22Rv1 (cell line): ENCODE results near the gene RRP8.

ENCODE experiments used
- H3K27ac ChIP-seq: fragments of 450-650 bp; 2 replicates; pipeline ENCODE4 v1.5.1; 2017
- CTCF ChIP-seq: fragments of 450-650 bp; IDR thresholded peaks from 2 replicates; pipeline ENCODE4 v1.5.1; 2017; ENCODE audit warnings: mild to moderate bottlenecking
- ZFX ChIP-seq: fragments of 450-650 bp; IDR thresholded peaks from 2 replicates; pipeline ENCODE4 v1.6.1; 2017; ENCODE audit warnings: antibody characterized with exemption, borderline replicate concordance

Gene RRP8

GRCh38 chr11:6548121-6548520, 55.3 kb downstream of the RRP8 start:
- TF ChIP-seq ZFX (no peak), CTCF (no peak)
- no peak overlapping the region for H3K27ac ChIP-seq

- TF ChIP-seq CTCF = no peak
- no peak for TF ChIP-seq ZFX
Observed at GRCh38 chr11:6547177-6547576, 56.2 kb downstream of the RRP8 start.

GRCh38 chr11:6546735-6547134, 56.7 kb downstream of the RRP8 start:
- no peak overlapping the region for H3K27ac ChIP-seq
- no peak for TF ChIP-seq CTCF
- TF ChIP-seq ZFX = no peak

More at GRCh38 chr11:6547177-6547576, 56.2 kb downstream of the RRP8 start:
- no peak overlapping the region for H3K27ac ChIP-seq

- no peak overlapping the region for H3K27ac ChIP-seq
- no peak for TF ChIP-seq ZFX
- no peak for TF ChIP-seq CTCF
Observed at GRCh38 chr11:6545917-6546605, 57.4 kb downstream of the RRP8 start.
